Cerebellar cortex (tissue), 1 donor: ENCODE measurements around the gene SMIM1.

Experiments used
- DNase-seq: peaks from one replicate; pipeline ENCODE4 v3.0.0-alpha.2; 2015; ENCODE audit warnings: low spot score

SMIM1 gene

DNA sequence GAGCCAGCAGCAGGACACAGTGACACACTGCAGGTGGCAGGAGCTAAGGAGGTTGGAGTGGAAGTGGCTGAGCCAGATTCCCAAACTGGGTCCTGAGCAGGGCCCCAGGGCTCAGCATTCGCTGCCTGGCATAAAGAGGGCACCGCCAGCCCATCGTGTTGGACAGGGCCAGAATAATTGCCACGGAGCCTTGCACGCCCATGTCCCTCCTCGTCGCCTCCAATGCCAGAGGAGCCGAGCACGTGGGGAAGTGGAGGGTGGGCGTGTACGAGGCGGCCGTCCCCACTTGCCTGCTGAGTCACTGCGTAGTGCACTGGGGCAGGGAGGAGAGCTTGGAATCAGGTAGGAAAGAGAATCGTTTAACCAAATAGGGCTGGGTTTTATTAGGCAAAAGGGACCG is 49.9 kb downstream of the SMIM1 start:
- no peak for DNase-seq

DNA sequence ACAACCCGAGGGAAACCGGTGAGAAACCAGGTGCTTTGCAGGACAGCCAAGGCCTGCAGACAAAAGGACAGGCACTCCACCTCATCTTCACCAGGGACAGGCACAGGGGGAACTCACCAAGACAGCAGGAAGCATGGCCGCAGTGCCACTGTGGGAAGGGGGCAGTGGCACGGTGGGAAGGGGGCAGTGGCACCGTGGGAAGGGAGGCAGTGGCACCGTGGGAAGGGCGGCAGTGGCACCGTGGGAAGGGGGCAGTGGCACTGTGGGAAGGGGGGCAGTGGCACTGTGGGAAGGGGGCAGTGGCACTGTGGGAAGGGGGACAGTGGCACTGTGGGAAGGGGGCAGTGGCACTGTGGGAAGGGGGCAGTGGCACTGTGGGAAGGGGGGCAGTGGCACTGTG is 52.1 kb downstream of the SMIM1 start:
- no peak for DNase-seq

DNA sequence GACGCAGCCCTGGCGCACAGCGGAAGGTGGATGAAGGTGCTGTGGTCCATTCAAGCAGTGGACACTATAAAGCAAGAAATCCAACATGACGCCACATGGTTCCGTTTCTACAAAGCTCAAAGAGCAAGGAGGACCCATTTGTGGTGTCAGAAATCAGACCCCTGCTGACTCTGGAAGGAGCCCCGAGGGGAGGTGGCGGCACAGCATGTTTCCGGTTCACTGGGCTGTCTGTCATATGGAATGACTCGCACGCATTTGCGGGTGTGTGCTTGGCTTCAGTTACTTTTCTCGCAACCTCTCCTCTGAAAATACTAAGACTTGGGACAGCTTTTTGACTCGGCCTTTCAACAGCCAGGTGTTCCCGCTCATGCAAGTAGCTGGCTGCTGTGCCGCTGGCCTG is 52.8 kb downstream of the SMIM1 start:
- no peak for DNase-seq
